Activated T-helper 1 cell treated with anti-CD3 and anti-CD28 coated beads, Interleukin-2, amount 50 U/mL, for 16 hours (primary cell): ENCODE results near the gene KHDRBS2.

Source experiments
- DNase-seq, 2 donors: peaks; one replicate each; pipeline ENCODE4 v3.0.0-alpha.2; 2020; ENCODE audit warnings: low read depth in 1 of 2, low spot score in 1 of 2

KHDRBS2 gene

DNA sequence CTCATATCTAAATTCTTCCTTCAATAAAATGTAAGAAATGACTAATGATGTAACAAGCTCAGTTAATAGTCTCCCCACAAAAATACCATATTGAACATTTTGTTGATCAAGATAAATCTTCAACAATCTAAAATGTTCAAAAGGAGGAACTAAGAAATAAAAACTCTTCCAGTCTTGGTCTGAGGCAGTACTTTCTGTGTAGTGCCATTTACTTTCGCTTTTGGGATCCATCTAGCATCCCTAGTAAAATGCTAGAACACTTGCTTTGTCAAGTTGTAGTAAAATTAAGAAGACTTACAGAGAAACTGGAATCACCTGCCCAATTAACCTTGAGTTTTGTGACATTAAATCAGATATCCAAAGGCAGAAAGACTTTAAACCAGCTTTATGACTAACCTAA is 246.4 kb downstream of the KHDRBS2 start:
- no peak for DNase-seq

DNA sequence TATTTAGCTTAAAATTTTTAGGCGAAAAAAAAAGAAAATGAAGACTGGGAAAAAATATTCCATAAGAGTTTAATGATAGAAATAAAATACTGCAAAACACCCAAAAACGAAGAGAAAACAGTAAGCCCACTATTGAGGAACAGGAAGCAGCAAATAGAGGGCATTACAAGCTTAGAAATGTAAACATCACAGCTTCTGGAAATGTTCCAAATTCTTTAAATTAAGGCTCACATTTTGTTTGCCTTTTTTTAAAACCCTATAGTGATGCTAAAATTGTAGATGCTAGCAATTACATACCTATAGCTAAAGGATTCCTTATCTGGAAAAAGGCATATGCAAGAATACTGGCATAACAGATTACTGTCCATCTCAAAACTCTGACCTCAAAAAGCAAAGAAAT is 248.6 kb downstream of the KHDRBS2 start:
- no peak for DNase-seq

DNA sequence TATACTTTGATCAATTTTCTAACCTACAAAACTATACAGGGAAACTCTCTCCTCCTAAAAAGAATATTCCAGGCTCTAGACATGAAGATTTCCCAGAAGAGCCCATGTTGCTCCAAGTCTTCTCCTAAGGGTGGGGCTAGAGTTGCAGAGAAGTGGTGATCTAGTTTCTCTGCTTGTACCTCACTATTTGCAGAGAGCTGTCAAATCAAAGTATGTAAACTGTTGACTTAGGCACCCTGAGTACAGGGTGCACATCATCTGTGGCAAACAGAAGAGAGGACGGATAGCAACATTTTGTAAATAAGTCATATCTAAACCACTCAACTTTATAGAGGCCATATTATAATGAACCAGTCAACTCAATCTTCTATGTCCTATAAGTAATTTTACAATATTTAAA is 250.1 kb downstream of the KHDRBS2 start:
- DNase-seq: no peak

DNA sequence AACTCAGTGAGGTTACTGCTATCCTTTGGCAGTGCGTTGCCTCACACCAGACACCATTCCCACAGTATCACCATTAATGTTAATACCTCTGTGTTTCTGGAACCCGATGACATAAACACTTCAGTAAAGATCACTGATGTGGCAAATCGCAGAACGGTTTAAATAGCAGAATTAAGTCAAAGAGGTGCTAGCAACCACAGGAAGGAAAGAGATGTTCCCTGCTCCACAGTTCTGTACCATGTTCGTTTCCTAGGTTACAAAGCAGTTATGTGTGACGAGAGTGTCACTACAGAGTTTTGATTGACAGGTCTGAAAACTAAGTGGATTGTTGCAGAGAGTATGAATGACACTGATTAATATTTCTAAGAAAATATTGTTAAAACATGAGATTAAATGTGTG is 272.3 kb downstream of the KHDRBS2 start:
- DNase-seq: no peak

DNA sequence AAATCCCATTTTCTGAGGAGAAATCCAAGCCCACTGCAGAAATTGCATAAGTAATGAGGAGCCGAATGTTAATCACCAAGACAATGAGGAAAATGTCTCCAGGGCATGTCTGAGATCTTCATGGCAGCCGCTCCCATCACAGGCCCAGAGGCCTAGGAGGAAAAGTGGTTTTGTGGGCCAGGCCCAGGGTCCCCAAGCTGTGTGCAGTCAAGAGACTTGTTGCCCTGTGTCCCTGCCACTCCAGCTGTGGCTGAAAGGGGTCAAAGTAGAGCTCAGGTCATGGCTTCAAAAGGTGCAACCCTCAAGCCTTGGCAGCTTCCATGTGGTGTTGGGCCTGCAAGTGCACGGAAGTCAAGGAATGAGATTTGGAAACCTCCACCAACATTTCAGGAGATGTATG is 276.6 kb downstream of the KHDRBS2 start:
- DNase-seq: no peak

DNA sequence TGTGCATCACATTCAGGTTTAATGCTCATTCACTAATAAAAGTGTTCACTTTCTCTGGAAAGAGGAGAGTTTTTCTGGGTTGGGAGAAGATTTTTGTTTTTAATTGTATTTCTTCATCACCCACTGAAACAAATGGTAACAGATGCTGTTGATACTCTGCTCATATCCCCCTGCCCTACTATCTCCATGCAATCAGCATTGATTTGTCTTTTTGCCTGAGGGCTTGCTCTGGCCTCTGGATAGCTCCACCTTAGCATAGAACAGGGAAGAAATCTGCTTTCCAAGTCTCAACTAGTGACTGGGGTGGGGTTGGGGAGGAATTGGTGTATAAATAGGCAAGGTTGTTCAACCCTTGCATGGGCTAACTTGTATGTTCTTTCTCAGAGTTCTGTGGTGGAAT is 296.4 kb downstream of the KHDRBS2 start:
- DNase-seq: no peak

DNA sequence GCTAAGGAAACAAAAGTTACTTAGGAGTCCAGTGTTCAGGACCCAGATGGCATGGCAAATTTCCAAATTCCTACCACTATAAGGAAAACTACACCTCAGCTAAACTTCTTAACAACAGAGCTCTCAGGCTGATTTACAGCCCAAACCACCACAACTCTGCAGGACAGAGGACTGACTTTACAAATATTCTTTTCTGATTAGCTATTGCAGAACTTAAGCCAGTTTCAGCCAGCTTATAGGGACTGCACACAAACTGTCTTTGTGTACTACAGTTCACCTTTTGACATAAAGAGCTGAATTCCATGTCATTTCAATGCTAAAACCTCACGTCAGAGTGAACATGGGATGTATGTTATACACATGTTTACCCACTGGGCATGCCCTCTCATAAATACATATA is 305.4 kb downstream of the KHDRBS2 start:
- DNase-seq: no peak

DNA sequence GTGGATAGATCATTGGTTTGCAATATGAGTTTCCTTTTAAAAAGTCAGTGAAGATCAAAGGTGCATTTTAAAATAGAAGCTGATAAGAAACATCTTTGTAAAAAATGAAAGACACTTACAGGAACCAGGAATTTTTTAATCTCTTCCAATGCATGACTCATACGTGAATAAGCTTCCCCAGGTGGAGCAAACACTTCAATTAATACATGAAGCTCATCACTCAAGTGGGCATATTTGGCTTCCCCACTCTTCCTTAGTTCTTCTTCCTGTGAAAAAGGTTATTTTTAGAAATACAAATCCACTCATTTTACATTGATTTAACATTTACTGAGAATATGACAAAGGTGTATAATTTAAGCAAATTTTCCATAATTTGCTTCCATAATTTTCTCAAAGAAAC is 308.1 kb downstream of the KHDRBS2 start:
- DNase-seq: no peak

DNA sequence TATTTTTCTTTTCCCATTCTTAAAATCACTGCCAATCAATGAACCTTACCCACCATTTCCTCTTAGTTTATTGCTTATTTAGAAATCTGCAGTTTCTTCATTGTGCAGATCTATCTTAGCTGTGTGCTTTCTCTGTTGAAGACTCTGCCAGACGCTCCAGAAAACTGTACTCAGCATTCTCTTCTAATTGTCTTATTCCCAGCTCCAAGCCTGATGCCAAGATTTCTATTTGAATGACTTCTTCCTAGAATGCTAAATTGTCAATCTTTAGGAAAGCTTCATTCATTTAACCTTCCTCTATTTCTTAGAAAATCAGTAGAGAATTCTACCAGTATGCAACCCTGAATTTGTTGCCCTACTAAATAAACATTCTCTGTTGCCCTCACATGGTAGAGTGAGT is 308.9 kb downstream of the KHDRBS2 start:
- DNase-seq: no peak

DNA sequence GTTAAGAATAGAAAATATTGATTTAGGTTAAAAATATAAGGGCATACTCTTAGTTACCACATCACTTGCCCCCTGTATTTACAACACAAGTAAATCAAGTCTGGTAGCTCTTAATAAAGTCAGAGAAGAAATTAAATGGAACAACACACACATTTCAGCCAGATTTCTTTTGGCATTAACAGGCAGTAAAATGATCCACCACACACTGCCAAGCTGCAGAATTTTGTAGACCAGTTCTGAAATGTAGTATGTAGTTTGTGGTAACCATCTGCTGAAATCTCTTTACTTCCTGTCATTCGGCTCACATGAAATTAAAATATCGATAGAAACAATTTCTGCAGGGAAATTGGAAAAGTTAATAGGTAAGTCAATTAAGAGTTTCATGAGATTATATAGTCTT is 326.8 kb downstream of the KHDRBS2 start:
- DNase-seq: no peak

DNA sequence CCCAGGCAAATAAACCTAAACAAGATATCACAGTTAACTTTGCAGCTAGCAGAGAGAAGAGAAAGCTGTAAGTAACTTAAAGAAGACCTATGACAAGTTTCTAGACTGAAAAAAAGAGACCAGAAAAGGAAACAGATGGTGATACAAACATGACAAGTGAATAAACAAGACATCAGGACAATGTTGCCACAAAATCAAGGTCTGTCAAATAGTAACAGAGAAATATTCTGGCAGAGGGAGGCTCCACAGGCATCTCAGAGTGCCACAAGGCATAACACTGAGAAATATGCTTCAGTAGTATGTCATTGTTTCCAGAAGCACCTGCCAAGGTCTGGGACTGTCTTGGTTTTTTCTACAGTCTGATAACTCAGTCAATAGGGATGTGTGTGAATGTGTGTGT is 332.2 kb downstream of the KHDRBS2 start:
- DNase-seq: no peak

DNA sequence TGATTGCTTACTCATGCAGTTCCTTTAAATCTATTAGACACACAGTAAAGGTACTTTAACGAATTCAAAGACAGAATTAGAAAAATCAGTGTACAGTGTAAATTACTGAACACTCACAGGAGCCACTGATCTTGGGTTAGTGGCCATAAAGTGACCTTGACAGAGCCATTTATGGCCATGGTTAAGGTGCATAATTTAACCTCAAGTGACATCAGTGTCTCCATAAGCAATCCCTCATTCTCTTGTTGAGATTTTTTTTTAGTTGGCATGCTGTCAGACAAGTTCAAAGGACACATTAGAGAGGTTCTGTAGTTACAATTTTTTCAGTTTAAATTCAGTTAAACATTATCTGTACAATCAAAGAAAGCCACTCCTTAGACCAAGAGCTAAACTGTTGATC is 334.4 kb downstream of the KHDRBS2 start:
- no peak for DNase-seq

DNA sequence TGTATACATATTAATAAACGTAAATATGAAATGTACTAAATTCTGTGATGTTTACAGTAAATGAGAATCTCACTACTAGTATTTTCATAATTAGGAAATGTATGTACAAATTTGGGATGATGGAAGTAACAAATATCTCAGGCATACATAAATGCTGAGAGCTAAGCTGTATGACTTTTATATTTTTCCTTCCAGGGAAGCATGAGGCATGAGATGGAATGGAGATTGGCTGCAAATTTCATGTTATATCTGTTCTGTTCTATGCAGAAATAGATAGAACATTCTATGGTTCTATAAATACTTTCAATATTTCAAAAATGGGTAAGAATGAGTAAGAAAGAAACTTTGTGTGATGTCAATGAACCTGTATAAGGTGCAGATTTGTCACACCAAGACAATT is 335.2 kb downstream of the KHDRBS2 start:
- no peak for DNase-seq

DNA sequence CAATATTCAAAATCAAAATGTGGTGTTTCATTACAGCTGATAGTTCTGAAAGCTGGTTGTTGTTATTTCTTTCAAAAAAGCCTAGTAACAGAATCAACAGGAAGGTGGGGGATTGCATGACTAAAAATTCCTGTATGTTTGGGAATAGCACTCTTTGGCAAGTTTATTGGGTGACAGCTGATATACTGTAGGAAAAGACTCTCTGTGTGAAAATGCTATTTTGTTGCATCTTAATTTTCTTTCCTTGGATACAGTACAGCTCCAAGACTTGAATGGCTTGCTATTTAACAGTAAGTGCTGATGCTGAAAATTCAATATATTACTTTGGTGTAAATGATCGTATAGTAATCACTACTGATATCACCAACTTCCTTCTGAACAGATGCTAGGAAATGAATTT is 336.1 kb downstream of the KHDRBS2 start:
- DNase-seq: no peak

DNA sequence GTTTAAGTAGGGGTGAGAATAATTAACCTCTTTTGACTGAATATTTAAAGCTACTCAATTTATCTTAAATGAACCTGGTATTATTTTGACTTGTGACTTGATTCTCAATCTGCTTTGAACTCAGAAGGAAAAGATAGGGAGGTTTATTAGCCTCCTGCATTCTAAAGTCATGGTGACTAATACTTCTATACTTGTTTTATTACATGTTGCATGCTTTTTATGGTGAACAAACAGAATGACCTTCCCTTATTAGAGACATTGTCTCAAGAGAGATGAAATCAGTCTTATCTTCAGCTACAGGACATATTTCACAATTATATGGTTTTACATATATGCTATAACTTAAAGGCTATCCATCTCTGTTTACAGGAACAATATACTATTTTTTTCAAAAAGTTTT is 336.9 kb downstream of the KHDRBS2 start:
- DNase-seq: no peak

DNA sequence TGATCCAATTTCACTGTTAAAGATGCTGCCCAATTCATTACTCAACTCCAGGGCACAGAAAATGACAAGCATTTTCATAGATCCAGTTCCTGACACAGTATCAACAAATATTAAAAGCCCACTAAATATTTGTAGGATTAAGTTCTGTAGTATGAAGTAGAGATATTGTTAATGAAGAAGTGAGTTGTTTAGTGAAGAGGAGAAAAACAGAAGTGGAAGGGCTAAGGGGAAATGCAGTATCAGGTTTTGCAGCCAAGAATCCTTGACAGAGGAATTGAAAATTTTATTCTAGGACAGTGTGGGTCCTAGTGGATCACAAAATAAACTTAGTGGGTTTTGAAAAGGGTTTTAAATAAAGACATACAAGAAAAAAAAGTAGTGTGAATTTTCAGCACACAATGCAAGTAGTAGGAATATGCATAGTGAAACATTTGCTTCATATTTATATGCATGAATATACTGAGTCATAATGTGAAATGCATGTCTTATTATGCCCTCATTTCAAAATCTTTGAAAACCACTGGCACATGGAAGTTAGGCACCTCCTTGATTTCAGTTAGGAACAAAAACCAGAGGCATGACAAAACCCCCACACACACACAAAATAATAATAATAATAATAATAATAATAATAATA is 338.6 kb downstream of the KHDRBS2 start:
- no peak for DNase-seq

DNA sequence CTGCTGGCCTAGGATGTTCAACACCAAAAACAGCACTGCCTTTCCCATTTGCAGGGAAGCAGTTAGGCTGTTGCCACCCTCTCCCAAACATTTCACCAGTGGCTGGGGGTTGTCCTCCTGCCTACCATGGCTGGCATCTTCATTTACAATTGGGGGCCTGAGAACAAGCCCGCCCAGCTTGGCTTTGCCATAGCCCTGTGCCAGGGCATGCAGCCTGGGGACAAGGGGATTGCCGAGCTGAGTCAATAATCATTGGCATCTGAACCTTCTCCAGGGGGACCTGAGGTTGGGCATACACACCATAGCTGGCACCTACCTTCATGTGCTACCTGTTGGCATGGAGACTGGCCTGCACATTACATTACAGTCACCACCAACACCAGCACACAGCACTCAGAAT is 345.1 kb downstream of the KHDRBS2 start:
- no peak for DNase-seq

DNA sequence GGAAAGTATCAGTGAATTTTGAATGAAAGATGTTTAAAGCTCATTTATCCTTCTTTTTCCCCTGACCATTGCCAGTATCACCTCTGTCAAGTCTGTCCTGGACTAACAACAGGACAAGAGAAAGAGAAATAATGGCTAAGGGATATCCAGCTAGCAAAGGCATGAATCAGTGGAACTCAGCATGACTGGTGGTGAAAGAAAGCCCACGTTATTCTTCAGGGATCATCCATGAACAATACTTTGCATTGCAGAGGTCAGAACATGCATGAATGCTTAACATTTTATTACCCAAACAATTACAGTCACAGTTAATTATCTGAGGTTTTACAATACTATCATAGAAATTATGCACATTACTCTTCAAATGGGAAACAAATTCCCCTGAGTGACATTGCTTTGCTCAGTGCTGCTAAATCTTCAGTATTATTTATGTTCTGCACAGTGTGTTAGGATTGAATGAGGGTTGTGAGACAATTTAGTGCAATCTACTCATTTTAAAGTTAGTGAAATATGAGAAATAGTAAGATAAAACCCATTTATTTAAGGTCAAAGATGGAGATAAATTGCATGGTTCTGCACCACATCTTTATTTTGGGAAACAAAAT is 350.7 kb downstream of the KHDRBS2 start:
- no peak for DNase-seq

DNA sequence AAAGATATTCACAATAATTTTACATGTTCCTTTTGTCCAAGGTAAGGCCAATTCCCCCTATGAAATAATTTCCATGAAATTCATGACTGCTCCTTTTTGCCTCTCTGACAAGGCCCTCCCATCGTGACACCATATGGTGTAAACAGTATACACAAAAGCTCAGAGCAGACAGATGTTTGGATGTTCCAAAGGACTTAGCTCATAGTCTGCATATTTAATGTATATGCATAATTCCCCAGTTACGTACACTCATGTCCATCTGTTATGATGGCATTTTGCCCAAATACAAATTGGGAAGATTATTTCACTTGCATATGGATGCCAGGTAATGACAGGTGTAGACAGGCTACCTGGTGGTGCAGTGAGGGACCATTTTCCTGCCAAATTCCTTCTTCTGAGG is 376.5 kb downstream of the KHDRBS2 start:
- DNase-seq: no peak

DNA sequence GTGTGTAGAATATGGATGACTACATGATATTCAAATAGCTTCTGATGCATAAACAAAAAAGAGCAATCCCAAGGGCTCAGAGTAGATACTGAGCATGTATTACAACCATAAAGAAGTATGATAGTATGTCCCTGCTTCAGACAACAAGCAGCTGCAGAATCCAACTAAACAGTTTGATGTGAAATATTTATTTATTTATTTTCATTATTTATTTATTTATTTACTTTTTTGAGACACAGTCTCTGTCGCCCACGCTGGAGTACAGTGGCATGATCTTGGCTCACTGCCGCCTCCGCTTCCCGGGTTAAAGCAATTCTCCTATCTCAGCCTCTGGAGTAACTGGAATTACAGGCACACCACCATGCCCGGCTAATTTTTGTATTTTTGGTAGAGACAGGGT is 384.3 kb downstream of the KHDRBS2 start:
- no peak for DNase-seq

DNA sequence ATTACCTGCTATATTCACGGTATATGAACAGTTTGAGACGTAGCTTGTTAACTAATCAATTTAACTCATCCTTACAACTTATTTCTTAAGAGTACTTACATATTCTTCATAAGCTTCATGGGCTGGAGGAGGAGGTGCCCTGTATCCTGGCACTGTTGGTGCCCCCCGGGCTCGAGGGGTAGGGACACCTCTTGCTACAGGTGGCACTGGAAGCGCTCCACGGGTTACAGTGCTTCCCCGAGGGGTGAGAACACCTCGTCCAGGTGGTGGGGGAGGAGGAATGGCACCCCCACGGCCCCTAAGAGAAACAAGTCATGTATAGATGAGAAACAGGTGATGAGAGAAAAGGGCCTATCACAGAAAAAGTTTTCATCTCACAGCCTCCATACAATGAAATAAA is 391.5 kb downstream of the KHDRBS2 start:
- DNase-seq: no peak

DNA sequence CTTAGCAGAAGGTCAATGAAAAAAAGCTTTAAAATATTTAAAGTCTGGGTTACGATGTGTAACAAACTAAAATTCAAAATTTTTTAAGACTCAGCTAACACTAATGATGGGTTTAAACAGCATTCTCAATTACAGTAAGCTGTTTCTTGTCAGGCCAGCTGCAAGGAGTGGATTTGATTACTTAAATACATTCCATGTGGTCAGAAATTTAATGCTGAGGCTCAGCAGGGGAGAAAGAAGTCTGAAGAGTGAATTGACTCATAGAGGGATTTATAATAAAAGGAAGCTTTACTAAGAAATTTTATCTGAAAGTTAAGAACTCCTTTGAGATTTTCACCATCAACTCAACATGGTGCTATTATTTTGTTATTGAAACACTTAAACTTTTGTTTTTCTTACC is 398.6 kb downstream of the KHDRBS2 start:
- DNase-seq: no peak

DNA sequence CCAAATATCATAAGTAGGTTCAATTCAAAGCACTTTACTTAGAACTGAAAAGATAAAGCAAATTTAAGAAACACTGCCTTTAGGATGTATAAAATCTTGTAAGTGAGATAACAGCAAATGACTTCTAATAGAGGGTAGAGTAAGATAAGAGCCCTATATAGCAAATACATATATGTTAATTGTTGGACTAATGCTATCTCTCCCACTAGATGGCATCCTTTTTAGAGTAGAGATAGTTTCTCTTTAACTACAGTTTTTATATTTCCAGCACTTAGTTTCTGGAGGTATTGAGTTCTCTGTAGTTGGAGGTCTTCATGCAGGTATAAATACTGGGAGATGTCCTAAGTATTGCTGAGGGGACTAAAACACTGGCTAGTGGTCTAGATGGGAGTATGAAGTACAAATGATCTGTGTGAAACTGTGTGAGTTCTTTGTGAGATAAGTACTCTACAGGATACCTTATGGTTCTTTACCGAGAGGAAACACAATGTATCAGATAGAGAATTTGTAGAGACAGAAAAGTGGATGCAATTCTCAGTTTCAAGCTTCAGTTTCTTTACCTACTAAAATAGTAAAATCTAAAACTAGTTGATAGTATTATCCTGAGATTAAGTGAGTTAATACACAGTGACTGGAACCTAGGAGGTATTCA is 399.3 kb downstream of the KHDRBS2 start:
- DNase-seq: no peak
